Gastrocnemius medialis (tissue), 4 donors: ENCODE data around the gene ACAD11.

Source experiments
- CTCF ChIP-seq, 5 experiments: fragments of 450-650 bp in 3 of 5; fragments of 200-600 bp in 2 of 5; sonication (generic) in 2 of 5; IDR thresholded peaks in 4 of 5; conservative IDR thresholded peaks in 1 of 5; 1 replicate in 4 of 5; 2 replicates in 1 of 5; pipeline ENCODE4 v1.5.1; 2016 to 2019; ENCODE audit warnings: antibody characterized with exemption in 5 of 5, mild to moderate bottlenecking in 3 of 5, moderate library complexity in 3 of 5
- POLR2A ChIP-seq, 2 donors: fragments of 450-650 bp; IDR thresholded peaks; one replicate each; pipeline ENCODE4 v1.6.1; 2017; ENCODE audit warnings: antibody characterized with exemption in 2 of 2, mild to moderate bottlenecking in 2 of 2, moderate library complexity in 2 of 2

DNA sequence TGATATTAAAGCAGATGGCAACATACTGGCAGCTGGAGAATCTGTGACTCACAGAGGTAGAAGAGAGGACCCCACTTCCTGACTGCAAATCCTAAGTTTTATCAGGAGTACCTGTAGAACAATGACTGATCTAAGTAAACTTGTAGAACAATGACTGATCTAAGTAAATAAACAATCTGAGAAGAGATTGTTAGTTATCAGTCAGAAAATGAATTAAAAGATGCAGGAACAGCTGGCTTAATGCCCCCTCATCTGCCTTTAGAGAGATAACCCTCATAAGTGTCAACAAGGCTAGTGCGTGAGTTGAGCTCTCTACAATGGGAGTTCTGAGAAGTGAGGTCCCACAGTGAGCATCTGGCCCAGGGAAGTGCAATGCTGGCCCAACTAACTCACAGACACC is 14.6 kb downstream of the ACAD11 start:
- TF ChIP-seq CTCF (IDR thresholded peaks at IDR 0.05 in 4 of 5, conservative IDR thresholded peaks at IDR 0.05 in 1 of 5): no peak
- no peak for TF ChIP-seq POLR2A (IDR thresholded peaks at IDR 0.05)
